Keratinocyte (primary cell): Measurements from ENCODE around the gene TPBGL. TPM values are rescaled to one million over a fixed set of nuclear protein-coding genes. Genes with fewer than 3 reads are reported as not detected.

Source experiments
- DNase-seq: peaks from one replicate; pipeline ENCODE4 v3.0.0-alpha.2; 2011; ENCODE audit warnings: low read depth, missing footprints, low spot score
- FAIRE-seq: peaks from 2 replicates; lab custom pipeline; 2011; peaks lifted over from hg19 to GRCh38; lab: Jason Lieb, UNC
- H2AFZ ChIP-seq: 2 replicates; pipeline ENCODE4 v1.6.0; 2012; ENCODE audit warnings: low read length, control low read depth, inconsistent platforms; ENCODE audit not compliant: control insufficient read depth
- H3K27ac ChIP-seq: 2 replicates; pipeline ENCODE4 v1.5.1; 2011; ENCODE audit warnings: low read length; ENCODE audit not compliant: control insufficient read depth, insufficient read depth
- H3K27me3 ChIP-seq: 3 replicates; pipeline ENCODE4 v1.6.0; 2011; ENCODE audit warnings: low read length; ENCODE audit not compliant: control insufficient read depth, insufficient read depth; ENCODE audit errors: extremely low read depth
- H3K36me3 ChIP-seq, 2 experiments: 2 replicates in 1 of 2; 3 replicates in 1 of 2; pipeline ENCODE4 v1.5.1; 2011; ENCODE audit warnings: low read length in 2 of 2, mild to moderate bottlenecking in 1 of 2; ENCODE audit not compliant: control insufficient read depth in 2 of 2, insufficient read depth in 2 of 2; ENCODE audit errors: extremely low read depth in 1 of 2
- H3K4me1 ChIP-seq: 3 replicates; pipeline ENCODE4 v1.5.1; 2011; ENCODE audit warnings: low read length; ENCODE audit not compliant: control insufficient read depth, insufficient read depth; ENCODE audit errors: extremely low read depth
- H3K4me2 ChIP-seq: 3 replicates; pipeline ENCODE4 v1.6.0; 2011; ENCODE audit warnings: low read depth, low read length; ENCODE audit not compliant: control insufficient read depth, insufficient read depth; ENCODE audit errors: extremely low read depth
- H3K4me3 ChIP-seq, 3 experiments: fragments of 200-600 bp in 1 of 3; sonication (generic) in 1 of 3; 2 replicates in 2 of 3; 3 replicates in 1 of 3; pipeline ENCODE4 v1.5.1; 2011 to 2016; ENCODE audit warnings: low read length in 3 of 3, mild to moderate bottlenecking in 3 of 3, control low read depth in 2 of 3, inconsistent platforms in 1 of 3, low read depth in 1 of 3, mixed read lengths in 1 of 3, mixed run types in 1 of 3, moderate library complexity in 1 of 3; ENCODE audit not compliant: control insufficient read depth in 2 of 3, insufficient read depth in 2 of 3; ENCODE audit errors: extremely low read depth in 1 of 3
- H3K79me2 ChIP-seq: 2 replicates; pipeline ENCODE4 v1.6.0; 2012; ENCODE audit warnings: low read length; ENCODE audit not compliant: control insufficient read depth, insufficient read depth
- H3K9ac ChIP-seq: 3 replicates; pipeline ENCODE4 v1.6.0; 2011; ENCODE audit warnings: low read length; ENCODE audit not compliant: control insufficient read depth, insufficient read depth; ENCODE audit errors: extremely low read depth
- H3K9me1 ChIP-seq: 3 replicates; pipeline ENCODE4 v1.6.0; 2011; ENCODE audit warnings: low read length; ENCODE audit not compliant: control insufficient read depth, insufficient read depth; ENCODE audit errors: extremely low read depth
- H3K9me3 ChIP-seq: 2 replicates; pipeline ENCODE4 v1.5.1; 2012; ENCODE audit warnings: low read depth, low read length; ENCODE audit not compliant: control insufficient read depth
- H4K20me1 ChIP-seq: 3 replicates; pipeline ENCODE4 v1.6.0; 2011; ENCODE audit warnings: low read length; ENCODE audit not compliant: control insufficient read depth, insufficient read depth; ENCODE audit errors: extremely low read depth
- EZH2 ChIP-seq: IDR thresholded peaks from one replicate; pipeline ENCODE4 v1.6.1; 2012; ENCODE audit warnings: inconsistent platforms, mild to moderate bottlenecking, low read length, moderate library complexity
- dilution Hi-C: fragments of 300-500 bp; cut with MboI; formaldehyde crosslinking; loops from one replicate; pipeline ENCODE4 v1.7.0; 2020; ENCODE audit warnings: low sequenced_read_pairs; ENCODE audit not compliant: extremely low pct_ligation_motif_present
- polyA plus RNA-seq, 5 experiments: library from polyadenylated mRNA; depleted of rRNA in 3 of 5; stranded (reverse) in 3 of 5; stranded (forward) in 1 of 5; unstranded in 1 of 5; fragments of >200 nt; gene quantifications; 1 replicate in 1 of 5; 2 replicates in 3 of 5; 3 replicates in 1 of 5; pipeline versions ENCODE4 v1.2.1 to v1.2.3, GENCODE V29; 2011 to 2012; ENCODE audit warnings: missing spikeins in 2 of 5, low read depth in 1 of 5, low replicate concordance in 1 of 5
- TF ChIP-seq, protein P1 (sequence below), 3 experiments: IDR thresholded peaks in 1 of 3; conservative IDR thresholded peaks in 1 of 3; optimal IDR thresholded peaks in 1 of 3; 2 replicates in 2 of 3; 3 replicates in 1 of 3; pipeline versions ENCODE3 to v1.5.1; 2011; ENCODE audit warnings: low read length in 3 of 3, mild to moderate bottlenecking in 3 of 3, moderate library complexity in 2 of 3, control low read depth in 1 of 3, inconsistent platforms in 1 of 3; ENCODE audit not compliant: insufficient read depth in 2 of 3; ENCODE audit errors: extremely low read depth in 1 of 3

TPBGL gene
- polyA plus RNA-seq, 1 donor (not counting 4 experiments of a cell fraction or from before 2014, with no cell fraction given) = not detected

DNA sequence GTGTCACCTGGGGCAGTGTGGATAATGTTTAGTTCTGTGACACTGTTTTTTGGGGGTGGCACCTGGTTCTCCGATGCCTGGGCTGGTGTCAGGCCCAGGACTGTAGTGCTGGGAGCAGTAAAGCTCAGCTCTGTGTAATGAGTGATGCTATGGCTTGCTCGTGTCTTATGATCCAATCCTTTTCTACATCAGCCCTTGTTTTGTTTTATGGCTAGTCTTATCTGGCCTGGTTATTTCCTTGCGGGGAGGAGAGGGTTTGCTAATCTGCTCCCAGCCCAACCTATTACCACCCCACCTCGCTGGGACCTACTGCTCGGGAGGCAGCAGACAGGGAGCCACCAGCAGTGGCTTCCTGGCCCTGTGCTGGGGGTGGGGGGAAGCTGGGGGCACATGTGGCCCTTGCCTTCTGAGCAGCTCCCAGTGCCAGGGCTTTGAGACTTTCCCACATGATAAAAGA is 35.0 kb upstream of the TPBGL start:
- TF ChIP-seq EZH2 = no peak
- Histone ChIP-seq H4K20me1 (peaks cover 2% of the 10 kb centered on the region), H3K9me3 (no peaks in the 10 kb centered on the region), H3K27ac (no peak overlapping the region), H3K36me3 (no peaks in the 10 kb centered on the region), H3K9ac (no peak overlapping the region), H3K4me3 (no peak overlapping the region), H3K4me1 (no peaks in the 10 kb centered on the region), H3K9me1 (no peaks in the 10 kb centered on the region), H3K4me2 (no peak overlapping the region), H2AFZ (no peak overlapping the region), H3K79me2 (no peaks in the 10 kb centered on the region), H3K27me3 (peaks cover 21% of the 10 kb centered on the region)
- dilution Hi-C loops = loop anchor here (25.0 kb wide), 1 partner anchor 168 kb away; no protein-coding TSS in a partner anchor
- no peak for DNase-seq
- no peak for FAIRE-seq

DNA sequence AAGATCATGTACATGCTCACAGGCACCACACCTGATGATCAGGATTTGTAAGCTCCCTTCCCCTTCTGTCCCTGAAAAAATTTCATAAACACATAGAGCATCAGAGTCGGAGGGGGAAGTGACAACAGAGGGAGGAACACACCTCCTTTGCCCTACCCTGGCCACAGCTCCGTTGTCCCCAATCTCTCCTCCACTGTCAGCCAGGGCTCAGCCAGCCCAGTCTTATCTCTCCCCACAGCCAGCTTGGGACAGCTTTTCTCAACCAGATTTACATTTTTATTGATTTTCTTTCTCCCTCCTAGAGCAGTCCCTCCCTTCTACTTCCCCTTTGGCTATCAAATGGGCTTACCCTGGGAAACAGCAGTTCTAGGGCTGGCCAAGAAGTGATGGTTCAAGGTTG is 32.1 kb upstream of the TPBGL start:
- no peak overlapping the region for H3K9ac ChIP-seq
- no peak overlapping the region for H3K27ac ChIP-seq
- no peaks in the 10 kb centered on the region for H3K9me3 ChIP-seq
- peaks cover 15% of the 10 kb centered on the region for H3K27me3 ChIP-seq
- no peaks in the 10 kb centered on the region for H3K9me1 ChIP-seq
- H3K79me2 ChIP-seq = no peaks in the 10 kb centered on the region
- no peaks in the 10 kb centered on the region for H3K36me3 ChIP-seq
- dilution Hi-C loops = loop anchor here (25.0 kb wide), 1 partner anchor 171 kb away; no protein-coding TSS in a partner anchor
- no peak for TF ChIP-seq EZH2
- TF ChIP-seq, protein P1, sequence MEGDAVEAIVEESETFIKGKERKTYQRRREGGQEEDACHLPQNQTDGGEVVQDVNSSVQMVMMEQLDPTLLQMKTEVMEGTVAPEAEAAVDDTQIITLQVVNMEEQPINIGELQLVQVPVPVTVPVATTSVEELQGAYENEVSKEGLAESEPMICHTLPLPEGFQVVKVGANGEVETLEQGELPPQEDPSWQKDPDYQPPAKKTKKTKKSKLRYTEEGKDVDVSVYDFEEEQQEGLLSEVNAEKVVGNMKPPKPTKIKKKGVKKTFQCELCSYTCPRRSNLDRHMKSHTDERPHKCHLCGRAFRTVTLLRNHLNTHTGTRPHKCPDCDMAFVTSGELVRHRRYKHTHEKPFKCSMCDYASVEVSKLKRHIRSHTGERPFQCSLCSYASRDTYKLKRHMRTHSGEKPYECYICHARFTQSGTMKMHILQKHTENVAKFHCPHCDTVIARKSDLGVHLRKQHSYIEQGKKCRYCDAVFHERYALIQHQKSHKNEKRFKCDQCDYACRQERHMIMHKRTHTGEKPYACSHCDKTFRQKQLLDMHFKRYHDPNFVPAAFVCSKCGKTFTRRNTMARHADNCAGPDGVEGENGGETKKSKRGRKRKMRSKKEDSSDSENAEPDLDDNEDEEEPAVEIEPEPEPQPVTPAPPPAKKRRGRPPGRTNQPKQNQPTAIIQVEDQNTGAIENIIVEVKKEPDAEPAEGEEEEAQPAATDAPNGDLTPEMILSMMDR (optimal IDR thresholded peaks at IDR 0.05 in 1 of 3, IDR thresholded peaks at IDR 0.05 in 1 of 3, conservative IDR thresholded peaks at IDR 0.05 in 1 of 3; ENCODE audit: extremely low read depth in 1 of 3, insufficient read depth in 2 of 3, low read length in 3 of 3) = no peak
- no peak overlapping the region for H2AFZ ChIP-seq
- no peak overlapping the region for H3K4me3 ChIP-seq
- H3K4me2 ChIP-seq = no peak overlapping the region
- H3K4me1 ChIP-seq = no peaks in the 10 kb centered on the region
- FAIRE-seq (no peak), DNase-seq (no peak)
- peaks cover 2% of the 10 kb centered on the region for H4K20me1 ChIP-seq

DNA sequence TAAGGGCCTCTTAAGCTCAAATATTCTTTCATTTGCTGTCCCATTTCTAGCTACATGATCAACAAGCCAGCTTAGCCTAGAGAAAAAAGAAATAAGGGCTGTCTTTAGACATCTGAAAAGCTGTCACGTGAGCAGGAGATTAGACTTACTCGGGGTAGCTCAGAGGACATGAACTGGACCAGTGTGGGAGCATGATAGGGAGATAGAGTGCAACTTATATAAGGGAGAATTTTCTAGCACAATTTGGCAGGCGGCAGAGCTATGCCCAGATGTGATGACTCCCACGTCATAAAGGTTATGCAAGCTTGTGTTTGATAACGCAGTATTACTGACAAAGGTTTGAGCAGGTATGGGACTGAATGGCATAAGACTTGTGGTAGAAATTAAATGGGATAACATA is 28.2 kb upstream of the TPBGL start:
- H2AFZ ChIP-seq = no peak overlapping the region
- no peaks in the 10 kb centered on the region for H3K9me1 ChIP-seq
- H4K20me1 ChIP-seq = no peaks in the 10 kb centered on the region
- no peak overlapping the region for H3K4me3 ChIP-seq
- H3K4me1 ChIP-seq = no peaks in the 10 kb centered on the region
- TF ChIP-seq, protein P1 (optimal IDR thresholded peaks at IDR 0.05 in 1 of 3, IDR thresholded peaks at IDR 0.05 in 1 of 3, conservative IDR thresholded peaks at IDR 0.05 in 1 of 3; ENCODE audit: extremely low read depth in 1 of 3, insufficient read depth in 2 of 3, low read length in 3 of 3) = no peak
- no peak for TF ChIP-seq EZH2
- no peaks in the 10 kb centered on the region for H3K36me3 ChIP-seq
- DNase-seq = no peak
- dilution Hi-C loops = loop anchor here (25.0 kb wide), 1 partner anchor 175 kb away; no protein-coding TSS in a partner anchor
- no peak overlapping the region for H3K4me2 ChIP-seq
- no peak for FAIRE-seq
- no peak overlapping the region for H3K9ac ChIP-seq
- H3K79me2 ChIP-seq = no peaks in the 10 kb centered on the region
- H3K9me3 ChIP-seq = no peaks in the 10 kb centered on the region
- H3K27me3 ChIP-seq = peaks cover 5% of the 10 kb centered on the region
- H3K27ac ChIP-seq = no peak overlapping the region
